Tibial nerve (tissue), 4 donors: ENCODE results near the gene SHQ1.

Experiments
- CTCF ChIP-seq, 5 experiments: fragments of 200-600 bp in 3 of 5; fragments of 450-650 bp in 2 of 5; sonication (generic) in 3 of 5; IDR thresholded peaks; one replicate each; pipeline ENCODE4 v1.5.1; 2016 to 2019; ENCODE audit warnings: antibody characterized with exemption in 5 of 5, mild to moderate bottlenecking in 3 of 5, moderate library complexity in 2 of 5
- EP300 ChIP-seq, 2 donors: sonication (generic); formaldehyde crosslinking; IDR thresholded peaks; one replicate each; pipeline ENCODE4 v1.6.1; 2017; ENCODE audit warnings: antibody characterized with exemption in 2 of 2, mild to moderate bottlenecking in 1 of 2
- POLR2A ChIP-seq, 2 donors: fragments of 450-650 bp; IDR thresholded peaks; one replicate each; pipeline ENCODE4 v1.6.1; 2017; ENCODE audit warnings: antibody characterized with exemption in 2 of 2, mild to moderate bottlenecking in 2 of 2, moderate library complexity in 2 of 2

DNA sequence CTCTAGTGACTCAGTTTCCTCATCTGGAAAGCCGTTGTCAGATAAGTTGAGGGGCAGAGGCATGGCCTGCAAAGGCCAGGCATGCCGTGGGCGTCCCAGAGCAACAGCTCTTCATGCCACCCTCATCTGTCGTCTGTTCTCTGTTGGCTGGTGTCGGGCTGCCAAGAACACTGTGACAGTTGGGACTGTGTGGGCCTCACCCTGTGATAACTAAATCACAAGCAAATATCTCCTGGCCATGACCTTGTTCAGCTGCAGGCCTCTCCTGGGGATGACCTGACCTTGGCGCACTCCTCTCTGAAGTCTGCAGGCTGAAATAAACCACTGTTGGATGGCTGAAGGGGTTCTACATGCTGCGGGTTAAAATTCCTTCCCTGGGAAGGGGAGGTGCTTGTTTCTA lies 145.9 kb downstream of the SHQ1 start:
- TF ChIP-seq POLR2A (IDR thresholded peaks at IDR 0.05), result no peak
- TF ChIP-seq EP300 (IDR thresholded peaks at IDR 0.05), result no peak
- TF ChIP-seq CTCF (IDR thresholded peaks at IDR 0.05), result no peak
